ENCODE results near the gene TRIM67.

DNA sequence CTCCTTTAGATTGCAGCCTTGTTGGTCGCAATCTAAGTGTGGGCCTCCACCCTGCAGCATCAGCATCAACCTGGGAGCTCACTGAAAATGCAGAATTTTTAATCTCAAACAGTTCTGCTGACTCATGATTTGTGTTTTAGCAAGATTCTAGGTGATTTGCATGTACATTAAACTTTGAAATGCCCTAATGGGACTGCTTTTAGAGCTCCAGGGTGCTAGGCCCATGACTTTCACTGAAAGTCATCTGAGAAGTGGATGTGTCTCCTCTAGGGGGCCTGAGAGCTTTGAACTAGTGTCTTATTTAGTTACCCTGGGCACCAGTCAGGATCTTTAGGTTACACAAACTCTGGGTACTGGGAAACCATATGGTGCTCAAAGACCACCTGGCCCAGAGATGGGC lies 9.0 kb downstream of the TRIM67 start:
- TF ChIP-seq, protein P1, sequence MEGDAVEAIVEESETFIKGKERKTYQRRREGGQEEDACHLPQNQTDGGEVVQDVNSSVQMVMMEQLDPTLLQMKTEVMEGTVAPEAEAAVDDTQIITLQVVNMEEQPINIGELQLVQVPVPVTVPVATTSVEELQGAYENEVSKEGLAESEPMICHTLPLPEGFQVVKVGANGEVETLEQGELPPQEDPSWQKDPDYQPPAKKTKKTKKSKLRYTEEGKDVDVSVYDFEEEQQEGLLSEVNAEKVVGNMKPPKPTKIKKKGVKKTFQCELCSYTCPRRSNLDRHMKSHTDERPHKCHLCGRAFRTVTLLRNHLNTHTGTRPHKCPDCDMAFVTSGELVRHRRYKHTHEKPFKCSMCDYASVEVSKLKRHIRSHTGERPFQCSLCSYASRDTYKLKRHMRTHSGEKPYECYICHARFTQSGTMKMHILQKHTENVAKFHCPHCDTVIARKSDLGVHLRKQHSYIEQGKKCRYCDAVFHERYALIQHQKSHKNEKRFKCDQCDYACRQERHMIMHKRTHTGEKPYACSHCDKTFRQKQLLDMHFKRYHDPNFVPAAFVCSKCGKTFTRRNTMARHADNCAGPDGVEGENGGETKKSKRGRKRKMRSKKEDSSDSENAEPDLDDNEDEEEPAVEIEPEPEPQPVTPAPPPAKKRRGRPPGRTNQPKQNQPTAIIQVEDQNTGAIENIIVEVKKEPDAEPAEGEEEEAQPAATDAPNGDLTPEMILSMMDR (IDR thresholded peaks at IDR 0.05), result no peak
- TF ChIP-seq EP300 (IDR thresholded peaks at IDR 0.05), result no peak
